Activated CD4-positive, alpha-beta T cell treated with anti-CD3 and anti-CD28 coated beads, Interleukin-2, amount 50 U/mL, for 4 hours (primary cell): ENCODE measurements around the gene PTPN5.

Experiments
- DNase-seq, 2 experiments: peaks; one replicate each; pipeline ENCODE4 v3.0.0-alpha.2; 2020

PTPN5 gene

GRCh38 chr11:18736590-18737148, 54.9 kb downstream of the PTPN5 start:
- no peak for DNase-seq

- DNase-seq, result no peak
These were observed 58.4 kb downstream of the PTPN5 start for GRCh38 chr11:18733202-18733601.

- peak; percentile 66 to 75 for DNase-seq
These were observed 59.4 kb downstream of the PTPN5 start for GRCh38 chr11:18731949-18732821.

- no peak for DNase-seq
These were observed 60.2 kb downstream of the PTPN5 start for GRCh38 chr11:18731441-18731840.

- DNase-seq, result no peak
These were observed 61.6 kb downstream of the PTPN5 start for GRCh38 chr11:18730020-18730419.

GRCh38 chr11:18729426-18729825, 62.2 kb downstream of the PTPN5 start:
- DNase-seq, result no peak

GRCh38 chr11:18728658-18729057, 62.9 kb downstream of the PTPN5 start:
- DNase-seq, result no peak

- DNase-seq, result peak; percentile 37 to 44
These were observed 63.9 kb downstream of the PTPN5 start for GRCh38 chr11:18727479-18728236.

- DNase-seq, result no peak
These were observed 65.6 kb downstream of the PTPN5 start, which contains the start of gene IGSF22 for GRCh38 chr11:18726040-18726439. Gene IGSF22 (minus strand): TSS chr11:18726188. CDS start chr11:18724236, 1,952 bp downstream.

- no peak for DNase-seq
These were observed 67.6 kb downstream of the PTPN5 start for GRCh38 chr11:18723991-18724390.

- DNase-seq, result no peak
These were observed 69.3 kb downstream of the PTPN5 start for GRCh38 chr11:18722293-18722637.

GRCh38 chr11:18721561-18722292, 69.9 kb downstream of the PTPN5 start:
- DNase-seq, result peak; percentile 27 to 38

GRCh38 chr11:18720808-18721560, 70.6 kb downstream of the PTPN5 start:
- DNase-seq, result peak; percentile 83

GRCh38 chr11:18720091-18720807, 71.3 kb downstream of the PTPN5 start:
- no peak for DNase-seq

GRCh38 chr11:18715476-18715875, 76.1 kb downstream of the PTPN5 start:
- DNase-seq, result no peak

- DNase-seq, result no peak
These were observed 77.2 kb downstream of the PTPN5 start for GRCh38 chr11:18714443-18714780.

- no peak for DNase-seq
These were observed 77.8 kb downstream of the PTPN5 start for GRCh38 chr11:18713646-18714442.

- no peak for DNase-seq
These were observed 81.1 kb downstream of the PTPN5 start for GRCh38 chr11:18710545-18710944.

- no peak for DNase-seq
These were observed 82.2 kb downstream of the PTPN5 start for GRCh38 chr11:18709414-18709813.

- no peak for DNase-seq
These were observed 83.7 kb downstream of the PTPN5 start for GRCh38 chr11:18707811-18708340.
